ENCODE results near the gene UQCRC1. TPM values are rescaled to one million over a fixed set of nuclear protein-coding genes. Genes with fewer than 3 reads are reported as not detected.

Gene UQCRC1
- total RNA-seq, 1 donor from 2014 or later, result 946 TPM

DNA sequence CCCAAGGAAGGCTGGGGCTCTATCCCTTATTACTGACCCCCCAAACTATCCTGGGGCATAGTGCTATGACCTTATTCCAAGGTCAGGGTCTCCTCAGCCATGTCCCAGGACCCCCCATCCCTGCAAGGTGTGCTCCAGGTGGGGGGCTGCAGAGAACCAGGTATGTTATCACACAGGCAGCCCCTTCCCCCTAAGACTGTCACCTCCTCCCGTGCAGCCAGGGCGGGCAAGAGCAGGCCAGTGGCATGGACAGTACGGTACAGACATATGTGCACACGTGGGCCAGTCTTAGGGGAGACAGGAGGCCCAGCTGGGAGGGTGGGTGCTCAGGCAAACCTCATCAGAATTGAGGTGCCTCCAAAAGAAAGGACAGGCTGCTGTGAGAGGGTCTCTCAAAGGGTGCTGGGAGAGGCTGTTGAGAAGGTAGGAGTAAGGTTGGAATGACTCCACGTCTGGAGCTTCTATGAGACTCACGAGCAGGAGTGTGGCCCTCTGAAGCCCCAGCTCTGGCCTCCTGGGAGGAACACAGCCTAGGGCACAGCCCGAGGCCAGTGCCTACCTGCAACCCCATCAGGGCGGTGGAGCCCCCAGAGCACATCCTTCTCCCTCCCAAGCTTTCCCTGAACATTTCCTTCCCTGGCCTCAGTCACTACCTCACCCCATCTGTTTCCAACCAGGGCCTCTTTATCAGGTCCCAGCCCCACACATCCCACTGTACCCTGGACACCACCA lies 12.6 kb downstream of the UQCRC1 start:
- no peak overlapping the region for H3K4me3 ChIP-seq (ENCODE audit: low read depth, low read length)

DNA sequence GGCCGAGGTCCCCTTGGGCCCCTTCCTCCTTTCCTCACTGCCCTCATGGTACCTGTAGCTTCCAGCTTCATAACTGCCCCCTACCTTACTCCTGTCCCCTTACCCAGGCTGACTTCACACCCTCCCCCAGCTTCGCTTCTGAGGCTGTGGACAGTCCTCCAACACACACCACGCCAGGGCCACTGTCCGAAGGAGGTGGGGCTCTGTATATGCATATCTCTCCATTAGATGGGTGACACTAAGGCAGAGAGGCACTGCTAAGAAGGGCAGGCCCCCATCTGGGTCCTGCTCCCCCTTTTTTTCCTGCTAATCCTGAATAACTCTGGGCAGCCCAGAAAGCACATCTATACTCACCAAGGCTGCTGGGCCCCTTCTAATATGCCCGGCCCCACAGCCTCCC lies 13.3 kb downstream of the UQCRC1 start:
- Histone ChIP-seq H3K27me3 (ENCODE audit: control insufficient read depth, insufficient read depth, low read length) (no peaks in the 10 kb centered on the region), H3K4me3 (ENCODE audit: low read depth, low read length) (no peak overlapping the region), H3K36me3 (ENCODE audit: control insufficient read depth, insufficient read depth, low read length) (peaks cover 37% of the 10 kb centered on the region)
- FAIRE-seq, result no peak
- no peak for DNase-seq (ENCODE audit: low read depth)
- TF ChIP-seq, protein P1, sequence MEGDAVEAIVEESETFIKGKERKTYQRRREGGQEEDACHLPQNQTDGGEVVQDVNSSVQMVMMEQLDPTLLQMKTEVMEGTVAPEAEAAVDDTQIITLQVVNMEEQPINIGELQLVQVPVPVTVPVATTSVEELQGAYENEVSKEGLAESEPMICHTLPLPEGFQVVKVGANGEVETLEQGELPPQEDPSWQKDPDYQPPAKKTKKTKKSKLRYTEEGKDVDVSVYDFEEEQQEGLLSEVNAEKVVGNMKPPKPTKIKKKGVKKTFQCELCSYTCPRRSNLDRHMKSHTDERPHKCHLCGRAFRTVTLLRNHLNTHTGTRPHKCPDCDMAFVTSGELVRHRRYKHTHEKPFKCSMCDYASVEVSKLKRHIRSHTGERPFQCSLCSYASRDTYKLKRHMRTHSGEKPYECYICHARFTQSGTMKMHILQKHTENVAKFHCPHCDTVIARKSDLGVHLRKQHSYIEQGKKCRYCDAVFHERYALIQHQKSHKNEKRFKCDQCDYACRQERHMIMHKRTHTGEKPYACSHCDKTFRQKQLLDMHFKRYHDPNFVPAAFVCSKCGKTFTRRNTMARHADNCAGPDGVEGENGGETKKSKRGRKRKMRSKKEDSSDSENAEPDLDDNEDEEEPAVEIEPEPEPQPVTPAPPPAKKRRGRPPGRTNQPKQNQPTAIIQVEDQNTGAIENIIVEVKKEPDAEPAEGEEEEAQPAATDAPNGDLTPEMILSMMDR (IDR thresholded peaks at IDR 0.05; ENCODE audit: insufficient read depth, low read length, severe bottlenecking), result no peak

More for the DNA sequence above, 12.6 kb downstream of the UQCRC1 start:
- peaks cover 37% of the 10 kb centered on the region for H3K36me3 ChIP-seq (ENCODE audit: control insufficient read depth, insufficient read depth, low read length)
- DNase-seq (ENCODE audit: low read depth) (no peak), FAIRE-seq (no peak)
- TF ChIP-seq, protein P1 (IDR thresholded peaks at IDR 0.05; ENCODE audit: insufficient read depth, low read length, severe bottlenecking), result no peak
- no peaks in the 10 kb centered on the region for H3K27me3 ChIP-seq (ENCODE audit: control insufficient read depth, insufficient read depth, low read length)

DNA sequence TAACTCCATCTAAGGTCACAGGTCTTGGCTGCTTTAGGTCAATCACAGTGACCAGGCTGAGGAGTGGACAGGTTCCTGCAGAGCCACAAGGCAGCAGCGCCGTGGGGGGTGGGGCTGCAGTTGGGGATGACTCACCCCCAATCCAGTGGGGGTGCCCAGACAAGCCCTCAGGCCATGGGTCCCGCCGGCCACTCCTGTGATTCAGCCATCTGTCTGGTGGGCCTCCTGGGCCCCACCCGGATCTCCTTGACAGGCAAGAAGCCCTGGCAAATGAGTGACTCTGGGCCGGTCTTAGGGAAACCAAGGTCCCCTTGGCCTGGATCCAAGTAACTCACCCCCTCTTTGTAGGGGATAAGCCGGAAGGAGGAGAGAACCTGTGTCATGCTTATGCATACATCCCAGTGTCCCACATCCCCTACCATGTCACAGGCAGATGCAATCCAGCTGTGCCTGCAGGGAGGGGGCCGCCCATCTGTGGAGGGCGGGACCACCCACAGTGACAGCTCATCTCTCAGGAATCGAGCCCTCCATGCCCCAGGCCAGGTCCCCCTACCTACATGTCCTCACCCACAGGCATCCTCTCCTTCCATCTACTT lies 13.8 kb downstream of the UQCRC1 start:
- peak overlapping the region; percentile 50 for H3K4me3 ChIP-seq (ENCODE audit: low read depth, low read length)
- H3K27me3 ChIP-seq (ENCODE audit: control insufficient read depth, insufficient read depth, low read length), result no peaks in the 10 kb centered on the region
- TF ChIP-seq, protein P1 (IDR thresholded peaks at IDR 0.05; ENCODE audit: insufficient read depth, low read length, severe bottlenecking), result no peak
- FAIRE-seq, result peak; percentile 84
- peak; percentile 95 for DNase-seq (ENCODE audit: low read depth)
- peaks cover 37% of the 10 kb centered on the region for H3K36me3 ChIP-seq (ENCODE audit: control insufficient read depth, insufficient read depth, low read length)

DNA sequence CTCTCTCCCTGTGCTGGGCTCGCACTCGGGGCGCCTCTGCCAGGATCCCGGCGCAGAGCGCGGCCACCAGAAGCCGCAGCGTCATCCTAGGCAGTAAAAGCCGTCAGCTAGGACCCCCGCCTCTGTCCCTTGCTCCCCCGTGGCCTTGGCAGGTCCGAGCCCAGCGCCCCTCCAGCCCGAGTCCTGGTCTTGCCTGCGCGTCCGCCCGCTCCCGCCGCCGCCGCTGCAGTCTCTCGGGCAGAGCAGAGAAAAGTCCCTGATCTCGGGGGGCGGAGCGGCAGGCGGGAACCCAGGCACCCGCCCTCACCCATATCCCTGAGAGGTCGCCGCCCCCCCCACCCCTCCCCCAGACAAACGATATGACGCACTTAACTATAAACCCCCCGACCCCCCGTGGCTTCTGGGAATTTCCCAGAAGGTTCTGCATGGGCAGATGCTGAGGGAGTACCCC lies 14.3 kb downstream of the UQCRC1 start, which contains the start of gene COL7A1:
TSS of gene COL7A1 (minus strand) at position 255 of the 451 bp plus-strand sequence. CDS start at position 85, 170 bp downstream.
- H3K27me3 ChIP-seq (ENCODE audit: control insufficient read depth, insufficient read depth, low read length), result no peaks in the 10 kb centered on the region
- no peak for FAIRE-seq
- H3K4me3 ChIP-seq (ENCODE audit: low read depth, low read length), result peak within 1 kb of the TSS; percentile 50
- H3K36me3 ChIP-seq (ENCODE audit: control insufficient read depth, insufficient read depth, low read length), result peaks cover 39% of the 10 kb centered on the region
- DNase-seq (ENCODE audit: low read depth), result no peak
- TF ChIP-seq, protein P1 (IDR thresholded peaks at IDR 0.05; ENCODE audit: insufficient read depth, low read length, severe bottlenecking), result no peak

DNA sequence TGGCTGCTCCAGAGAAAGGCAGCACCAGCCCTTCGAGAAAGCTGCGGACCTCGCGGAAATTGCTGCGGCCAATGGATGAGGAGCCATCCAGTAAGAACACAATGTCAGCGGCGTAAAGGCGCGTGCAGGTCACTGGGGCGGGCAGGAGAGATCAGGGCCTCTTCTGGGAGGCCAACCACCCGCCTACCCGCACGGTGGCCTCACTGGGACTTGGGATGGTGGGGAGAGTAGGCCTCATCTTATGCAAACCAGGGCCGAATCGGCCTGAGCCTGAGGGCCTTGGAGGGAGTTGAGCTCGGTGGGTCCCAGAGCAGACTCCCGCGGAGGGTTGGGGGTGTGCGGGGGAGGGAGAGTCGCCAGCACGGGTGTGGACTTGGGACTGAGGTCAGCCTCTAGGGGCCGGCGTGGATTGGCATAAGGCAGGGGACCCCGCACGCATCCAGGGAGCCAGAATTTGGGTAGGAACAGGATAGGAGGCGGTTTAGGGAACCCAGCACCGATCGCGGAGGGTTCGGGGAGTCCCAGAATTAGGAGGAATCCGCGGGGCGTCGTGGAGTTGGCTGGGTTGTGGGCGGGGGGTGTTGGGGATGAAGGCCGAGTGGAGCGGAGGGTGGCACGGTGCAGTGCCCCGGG lies 14.9 kb downstream of the UQCRC1 start:
- peaks cover 43% of the 10 kb centered on the region for H3K36me3 ChIP-seq (ENCODE audit: control insufficient read depth, insufficient read depth, low read length)
- no peak for DNase-seq (ENCODE audit: low read depth)
- no peak for FAIRE-seq
- H3K27me3 ChIP-seq (ENCODE audit: control insufficient read depth, insufficient read depth, low read length), result no peaks in the 10 kb centered on the region
- TF ChIP-seq, protein P1 (IDR thresholded peaks at IDR 0.05; ENCODE audit: insufficient read depth, low read length, severe bottlenecking), result no peak
- H3K4me3 ChIP-seq (ENCODE audit: low read depth, low read length), result peak overlapping the region; percentile 50
